Central memory CD8-positive, alpha-beta T cell (primary cell): ENCODE measurements around the gene APBB1IP.
A peak's percentile ranks its signal among the peaks of the same experiment; 100 is the strongest.
"Not testable (repeated sequence)": the region's sequence is repeated elsewhere in the genome, so short reads cannot be mapped to it uniquely, and the experiment has no call there.

Experiments used
- ATAC-seq: fragments of 150-1000 bp; cut with Tn5 transposase; replicated peaks from 2 replicates; pipeline ENCODE4 v1.10.0; 2022; ENCODE audit warnings: mild to moderate bottlenecking, moderate FRiP score, moderate number of reproducible peaks; ENCODE audit not compliant: poor library complexity, severe bottlenecking; ENCODE audit errors: extremely low read depth
- DNase-seq, 2 donors: peaks; one replicate each; pipeline ENCODE4 v3.0.0; 2021; ENCODE audit warnings: low spot score in 2 of 2
- H3K27ac Mint-ChIP-seq: one replicate; pipeline ENCODE4 v1.8.0; 2022; ENCODE audit warnings: low read depth, mild to moderate bottlenecking, moderate library complexity, mixed read lengths
- H3K27me3 Mint-ChIP-seq: one replicate; pipeline ENCODE4 v1.8.0; 2022; ENCODE audit warnings: mixed read lengths
- H3K36me3 Mint-ChIP-seq: one replicate; pipeline ENCODE4 v1.8.0; 2022; ENCODE audit warnings: mild to moderate bottlenecking, moderate library complexity, mixed read lengths; ENCODE audit not compliant: insufficient read depth
- H3K4me1 Mint-ChIP-seq: one replicate; pipeline ENCODE4 v1.8.0; 2022; ENCODE audit warnings: mixed read lengths
- H3K4me3 Mint-ChIP-seq: one replicate; pipeline ENCODE4 v1.8.0; 2022; ENCODE audit warnings: mild to moderate bottlenecking, moderate library complexity, mixed read lengths
- H3K9me3 Mint-ChIP-seq: one replicate; pipeline ENCODE4 v1.8.0; 2022; ENCODE audit warnings: mixed read lengths

Gene APBB1IP

GRCh38 chr10:26486304-26486703 is 48.2 kb downstream of the APBB1IP start:
- Mint-ChIP-seq H3K36me3 (peaks cover 21% of the 10 kb centered on the region), H3K27me3 (no peaks in the 10 kb centered on the region), H3K9me3 (no peaks in the 10 kb centered on the region), H3K4me3 (peak overlapping the region; percentile 52), H3K27ac (peak overlapping the region; percentile 91), H3K4me1 (peaks cover 63% of the 10 kb centered on the region)
- DNase-seq (no peak), ATAC-seq (no peak)

- DNase-seq (peak in 1 of 2 donors; percentile 49), ATAC-seq (peak; percentile 86)
- Mint-ChIP-seq H3K27ac (peak overlapping the region; percentile 91), H3K4me3 (peak overlapping the region; percentile 52), H3K36me3 (peaks cover 24% of the 10 kb centered on the region), H3K4me1 (peaks cover 58% of the 10 kb centered on the region), H3K27me3 (no peaks in the 10 kb centered on the region), H3K9me3 (no peaks in the 10 kb centered on the region)
Measured at GRCh38 chr10:26486990-26487850, 49.1 kb downstream of the APBB1IP start.

GRCh38 chr10:26488344-26488743 is 50.2 kb downstream of the APBB1IP start:
- DNase-seq: no peak
- H3K4me3 Mint-ChIP-seq: peak overlapping the region; percentile 1

GRCh38 chr10:26489081-26489480 is 50.9 kb downstream of the APBB1IP start:
- no peak for ATAC-seq
- H3K36me3 Mint-ChIP-seq: peaks cover 36% of the 10 kb centered on the region
- H3K4me1 Mint-ChIP-seq: peaks cover 51% of the 10 kb centered on the region
- peak overlapping the region; percentile 91 for H3K27ac Mint-ChIP-seq
- no peak overlapping the region for H3K4me3 Mint-ChIP-seq
- DNase-seq: no peak
- no peaks in the 10 kb centered on the region for H3K9me3 Mint-ChIP-seq
- H3K27me3 Mint-ChIP-seq: no peaks in the 10 kb centered on the region

More at GRCh38 chr10:26488344-26488743, 50.2 kb downstream of the APBB1IP start:
- Mint-ChIP-seq H3K9me3 (no peaks in the 10 kb centered on the region), H3K27ac (peak overlapping the region; percentile 91), H3K4me1 (peaks cover 58% of the 10 kb centered on the region), H3K27me3 (no peaks in the 10 kb centered on the region), H3K36me3 (peaks cover 31% of the 10 kb centered on the region)
- no peak for ATAC-seq

- peaks cover 46% of the 10 kb centered on the region for H3K4me1 Mint-ChIP-seq
- not testable (repeated sequence) for H3K9me3 Mint-ChIP-seq, H3K27me3 Mint-ChIP-seq, H3K4me3 Mint-ChIP-seq, H3K27ac Mint-ChIP-seq, ATAC-seq, DNase-seq
- peaks cover 47% of the 10 kb centered on the region for H3K36me3 Mint-ChIP-seq
Measured at GRCh38 chr10:26490367-26490766, 52.2 kb downstream of the APBB1IP start.

- Mint-ChIP-seq H3K4me1 (peaks cover 37% of the 10 kb centered on the region), H3K4me3 (no peak overlapping the region), H3K27ac (peak overlapping the region; percentile 62), H3K27me3 (no peaks in the 10 kb centered on the region), H3K36me3 (peaks cover 47% of the 10 kb centered on the region), H3K9me3 (no peaks in the 10 kb centered on the region)
- DNase-seq (no peak), ATAC-seq (no peak)
Measured at GRCh38 chr10:26491276-26491675, 53.1 kb downstream of the APBB1IP start.

GRCh38 chr10:26491934-26492333 is 53.8 kb downstream of the APBB1IP start:
- DNase-seq (no peak), ATAC-seq (no peak)
- Mint-ChIP-seq H3K9me3 (no peaks in the 10 kb centered on the region), H3K36me3 (peaks cover 51% of the 10 kb centered on the region), H3K27ac (no peak overlapping the region), H3K4me1 (peaks cover 31% of the 10 kb centered on the region), H3K27me3 (no peaks in the 10 kb centered on the region), H3K4me3 (no peak overlapping the region)

GRCh38 chr10:26492725-26493124 is 54.6 kb downstream of the APBB1IP start:
- H3K9me3 Mint-ChIP-seq, H3K27ac Mint-ChIP-seq, H3K27me3 Mint-ChIP-seq, H3K4me3 Mint-ChIP-seq, ATAC-seq, DNase-seq: not testable (repeated sequence)
- peaks cover 52% of the 10 kb centered on the region for H3K36me3 Mint-ChIP-seq
- H3K4me1 Mint-ChIP-seq: peaks cover 23% of the 10 kb centered on the region

- Mint-ChIP-seq H3K9me3 (no peaks in the 10 kb centered on the region), H3K36me3 (peaks cover 60% of the 10 kb centered on the region), H3K4me3 (no peak overlapping the region), H3K27ac (no peak overlapping the region), H3K27me3 (no peaks in the 10 kb centered on the region), H3K4me1 (peaks cover 15% of the 10 kb centered on the region)
- no peak for ATAC-seq
- no peak for DNase-seq
Measured at GRCh38 chr10:26494018-26494417, 55.9 kb downstream of the APBB1IP start.

GRCh38 chr10:26499426-26499825 is 61.3 kb downstream of the APBB1IP start:
- Mint-ChIP-seq H3K9me3 (no peaks in the 10 kb centered on the region), H3K27ac (no peak overlapping the region), H3K4me1 (peaks cover 21% of the 10 kb centered on the region), H3K36me3 (peaks cover 75% of the 10 kb centered on the region), H3K4me3 (no peak overlapping the region), H3K27me3 (no peaks in the 10 kb centered on the region)
- DNase-seq: no peak
- no peak for ATAC-seq

GRCh38 chr10:26502986-26503385 is 64.8 kb downstream of the APBB1IP start:
- Mint-ChIP-seq H3K9me3 (no peaks in the 10 kb centered on the region), H3K4me1 (peaks cover 42% of the 10 kb centered on the region), H3K27ac (peak overlapping the region; percentile 68), H3K36me3 (peaks cover 64% of the 10 kb centered on the region), H3K4me3 (no peak overlapping the region), H3K27me3 (no peaks in the 10 kb centered on the region)
- ATAC-seq (no peak), DNase-seq (no peak)

GRCh38 chr10:26503911-26504310 is 65.8 kb downstream of the APBB1IP start:
- H3K36me3 Mint-ChIP-seq: peaks cover 57% of the 10 kb centered on the region
- no peak for DNase-seq

GRCh38 chr10:26504429-26504828 is 66.3 kb downstream of the APBB1IP start:
- peaks cover 56% of the 10 kb centered on the region for H3K36me3 Mint-ChIP-seq
- H3K4me3 Mint-ChIP-seq, H3K9me3 Mint-ChIP-seq, ATAC-seq, H3K27me3 Mint-ChIP-seq, DNase-seq, H3K27ac Mint-ChIP-seq: not testable (repeated sequence)
- H3K4me1 Mint-ChIP-seq: peaks cover 45% of the 10 kb centered on the region

More at GRCh38 chr10:26503911-26504310, 65.8 kb downstream of the APBB1IP start:
- H3K27me3 Mint-ChIP-seq: no peaks in the 10 kb centered on the region
- H3K4me1 Mint-ChIP-seq: peaks cover 43% of the 10 kb centered on the region
- no peak overlapping the region for H3K27ac Mint-ChIP-seq
- no peaks in the 10 kb centered on the region for H3K9me3 Mint-ChIP-seq
- no peak overlapping the region for H3K4me3 Mint-ChIP-seq
- no peak for ATAC-seq
